Fibroblast of villous mesenchyme (primary cell): ENCODE measurements around the gene SLC48A1. TPM values are rescaled to one million over a fixed set of nuclear protein-coding genes. Genes with fewer than 3 reads are reported as not detected.

Experiments
- DNase-seq: peaks from one replicate; pipeline ENCODE4 v3.0.0-alpha.2; 2010; ENCODE audit warnings: low read depth
- H3K4me3 ChIP-seq: 2 replicates; pipeline ENCODE4 v1.5.1; 2011; ENCODE audit warnings: low read depth, mild to moderate bottlenecking, low read length
- CTCF ChIP-seq: IDR thresholded peaks from 2 replicates; pipeline ENCODE4 v1.5.1; 2012; ENCODE audit warnings: low read depth, mild to moderate bottlenecking, low read length; ENCODE audit not compliant: insufficient read depth
- total RNA-seq: library from RNA; depleted of rRNA; stranded (reverse); fragments of >200 nt; gene quantifications from 2 replicates; pipeline ENCODE4 v1.2.3, GENCODE V29; 2012

Gene SLC48A1
- total RNA-seq, 1 donor, result 19.4 TPM

- DNase-seq, result no peak
Measured at GRCh38 chr12:47751561-47751960, 21.5 kb upstream of the SLC48A1 start.

GRCh38 chr12:47752121-47752520 is 20.9 kb upstream of the SLC48A1 start:
- H3K4me3 ChIP-seq, result no peak overlapping the region
- DNase-seq, result no peak
- TF ChIP-seq CTCF, result no peak

More at GRCh38 chr12:47751561-47751960, 21.5 kb upstream of the SLC48A1 start:
- no peak for TF ChIP-seq CTCF
- no peak overlapping the region for H3K4me3 ChIP-seq

GRCh38 chr12:47752552-47752951 is 20.5 kb upstream of the SLC48A1 start:
- TF ChIP-seq CTCF, result no peak
- DNase-seq, result no peak
- H3K4me3 ChIP-seq, result no peak overlapping the region

GRCh38 chr12:47753021-47754001 is 19.7 kb upstream of the SLC48A1 start:
- no peak overlapping the region for H3K4me3 ChIP-seq
- TF ChIP-seq CTCF, result no peak
- peak; percentile 22 for DNase-seq

GRCh38 chr12:47754126-47754525 is 18.9 kb upstream of the SLC48A1 start:
- no peak overlapping the region for H3K4me3 ChIP-seq
- no peak for DNase-seq
- TF ChIP-seq CTCF, result no peak

- DNase-seq, result no peak
- H3K4me3 ChIP-seq, result no peak overlapping the region
- TF ChIP-seq CTCF, result no peak
Measured at GRCh38 chr12:47754881-47755280, 18.2 kb upstream of the SLC48A1 start.
